HepG2 (cell line): ENCODE results near the gene CNNM2. TPM values are rescaled to one million over a fixed set of nuclear protein-coding genes. Genes with fewer than 3 reads are reported as not detected.

ENCODE experiments used
- CCDC6 ChIP-seq: sonication (generic); formaldehyde crosslinking; IDR thresholded peaks from 2 replicates; pipeline ENCODE4 v1.8.1; 2022; ENCODE audit warnings: mild to moderate bottlenecking, missing genetic modification reagents, moderate library complexity
- FOXK1 ChIP-seq: sonication (generic); formaldehyde crosslinking; IDR thresholded peaks from 2 replicates; pipeline ENCODE4 v1.4.0; 2020; ENCODE audit warnings: low read depth, missing genetic modification reagents, borderline replicate concordance
- HMG20B ChIP-seq: conservative IDR thresholded peaks from 2 replicates; pipeline ENCODE4 v1.6.1; 2016; ENCODE audit warnings: missing genetic modification reagents, missing compliant biosample characterization
- KDM4B ChIP-seq: sonication (generic); formaldehyde crosslinking; IDR thresholded peaks from 2 replicates; pipeline ENCODE4 v1.4.0; 2020; ENCODE audit warnings: missing genetic modification reagents
- MTF1 ChIP-seq: sonication (generic); formaldehyde crosslinking; IDR thresholded peaks from 2 replicates; pipeline ENCODE4 v1.5.0; 2020; ENCODE audit warnings: missing genetic modification reagents
- POLR2AphosphoS5 ChIP-seq: IDR thresholded peaks from 2 replicates; pipeline ENCODE4 v1.6.1; 2012; ENCODE audit warnings: low read depth, low read length
- TEAD2 ChIP-seq: sonication (generic); formaldehyde crosslinking; IDR thresholded peaks from 2 replicates; pipeline ENCODE4 v1.9.0; 2021; ENCODE audit warnings: missing genetic modification reagents
- XBP1 ChIP-seq: sonication (generic); formaldehyde crosslinking; IDR thresholded peaks from 2 replicates; pipeline ENCODE4 v1.5.0; 2020; ENCODE audit warnings: missing genetic modification reagents
- ZBTB38 ChIP-seq: sonication (generic); formaldehyde crosslinking; IDR thresholded peaks from 2 replicates; pipeline ENCODE4 v1.5.1; 2020; ENCODE audit warnings: mild to moderate bottlenecking, missing genetic modification reagents
- ZNF232 ChIP-seq: sonication (generic); formaldehyde crosslinking; IDR thresholded peaks from 2 replicates; pipeline ENCODE4 v1.4.0; 2020; ENCODE audit warnings: missing genetic modification reagents, borderline replicate concordance
- ZNF34 ChIP-seq: sonication (generic); formaldehyde crosslinking; IDR thresholded peaks from 2 replicates; pipeline ENCODE4 v1.4.0; 2020; ENCODE audit warnings: mild to moderate bottlenecking, missing genetic modification reagents, borderline replicate concordance
- polyA plus RNA-seq, 8 experiments: library from polyadenylated mRNA; depleted of rRNA in 3 of 8; stranded (reverse) in 7 of 8; unstranded in 1 of 8; fragments of >200 nt; fragmentation: Illumina TruSeq in 4 of 8; extraction: Trizol in 4 of 8; gene quantifications; 2 replicates each; pipeline versions ENCODE4 v1.2.1 to v1.2.3, GENCODE V29; 2011 to 2016; ENCODE audit warnings: low read depth in 4 of 8, missing spikeins in 1 of 8, mixed read lengths in 1 of 8; ENCODE audit not compliant: insufficient read depth in 1 of 8
- total RNA-seq, 5 experiments: library from RNA; depleted of rRNA; stranded (reverse); fragments of >200 nt; fragmentation: Illumina TruSeq; extraction: Trizol; gene quantifications; 2 replicates each; pipeline ENCODE4 v1.2.3, GENCODE V29; 2016; ENCODE audit warnings: low read depth in 1 of 5
- TF ChIP-seq, protein P1 (sequence below): sonication (generic); formaldehyde crosslinking; IDR thresholded peaks from 2 replicates; pipeline ENCODE4 v1.5.0; 2020; ENCODE audit warnings: mild to moderate bottlenecking, missing genetic modification reagents
- TF ChIP-seq, protein P2 (sequence below): IDR thresholded peaks from 2 replicates; pipeline ENCODE4 v1.6.1; 2016; ENCODE audit warnings: control low read depth
- TF ChIP-seq, protein P3 (sequence below): sonication (generic); formaldehyde crosslinking; IDR thresholded peaks from 2 replicates; pipeline ENCODE4 v1.9.0; 2021; ENCODE audit warnings: missing genetic modification reagents, mild to moderate bottlenecking, borderline replicate concordance
- TF ChIP-seq, protein P4 (sequence below): sonication (generic); formaldehyde crosslinking; IDR thresholded peaks from 2 replicates; pipeline ENCODE4 v1.8.0; 2022; ENCODE audit warnings: missing genetic modification reagents, mild to moderate bottlenecking, moderate library complexity, borderline replicate concordance
- TF ChIP-seq, protein P5 (sequence below): sonication (generic); formaldehyde crosslinking; IDR thresholded peaks from 2 replicates; pipeline ENCODE4 v1.8.0; 2022; ENCODE audit warnings: missing genetic modification reagents, low read depth, mild to moderate bottlenecking, borderline replicate concordance
- TF ChIP-seq, protein P6 (sequence below): sonication (generic); formaldehyde crosslinking; IDR thresholded peaks from 2 replicates; pipeline ENCODE4 v1.4.0; 2020; ENCODE audit warnings: missing genetic modification reagents, borderline replicate concordance

Gene CNNM2
- total and polyA plus RNA-seq, 2 of the 13 experiments (the other 11 are each of a cell fraction or from before 2014, with no cell fraction given), result 7.1 to 9.0 TPM

DNA sequence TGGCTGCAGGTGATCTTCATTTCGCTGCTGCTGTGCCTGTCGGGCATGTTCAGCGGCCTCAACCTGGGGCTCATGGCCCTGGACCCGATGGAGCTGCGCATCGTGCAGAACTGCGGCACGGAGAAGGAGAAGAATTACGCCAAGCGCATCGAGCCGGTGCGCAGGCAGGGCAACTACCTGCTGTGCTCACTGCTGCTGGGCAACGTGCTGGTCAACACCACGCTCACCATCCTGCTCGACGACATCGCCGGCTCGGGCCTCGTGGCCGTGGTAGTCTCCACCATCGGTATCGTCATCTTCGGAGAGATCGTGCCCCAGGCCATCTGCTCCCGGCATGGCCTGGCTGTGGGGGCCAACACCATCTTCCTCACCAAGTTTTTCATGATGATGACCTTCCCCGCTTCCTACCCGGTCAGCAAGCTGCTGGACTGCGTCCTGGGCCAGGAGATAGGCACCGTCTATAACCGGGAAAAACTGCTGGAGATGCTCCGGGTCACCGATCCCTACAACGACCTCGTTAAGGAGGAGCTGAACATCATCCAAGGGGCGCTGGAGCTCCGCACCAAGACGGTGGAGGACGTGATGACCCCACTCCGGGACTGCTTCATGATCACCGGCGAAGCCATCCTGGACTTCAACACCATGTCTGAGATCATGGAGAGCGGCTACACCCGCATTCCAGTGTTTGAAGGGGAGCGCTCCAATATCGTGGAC, 1.3 kb downstream of the CNNM2 start (continued):
- TF ChIP-seq, protein P1, sequence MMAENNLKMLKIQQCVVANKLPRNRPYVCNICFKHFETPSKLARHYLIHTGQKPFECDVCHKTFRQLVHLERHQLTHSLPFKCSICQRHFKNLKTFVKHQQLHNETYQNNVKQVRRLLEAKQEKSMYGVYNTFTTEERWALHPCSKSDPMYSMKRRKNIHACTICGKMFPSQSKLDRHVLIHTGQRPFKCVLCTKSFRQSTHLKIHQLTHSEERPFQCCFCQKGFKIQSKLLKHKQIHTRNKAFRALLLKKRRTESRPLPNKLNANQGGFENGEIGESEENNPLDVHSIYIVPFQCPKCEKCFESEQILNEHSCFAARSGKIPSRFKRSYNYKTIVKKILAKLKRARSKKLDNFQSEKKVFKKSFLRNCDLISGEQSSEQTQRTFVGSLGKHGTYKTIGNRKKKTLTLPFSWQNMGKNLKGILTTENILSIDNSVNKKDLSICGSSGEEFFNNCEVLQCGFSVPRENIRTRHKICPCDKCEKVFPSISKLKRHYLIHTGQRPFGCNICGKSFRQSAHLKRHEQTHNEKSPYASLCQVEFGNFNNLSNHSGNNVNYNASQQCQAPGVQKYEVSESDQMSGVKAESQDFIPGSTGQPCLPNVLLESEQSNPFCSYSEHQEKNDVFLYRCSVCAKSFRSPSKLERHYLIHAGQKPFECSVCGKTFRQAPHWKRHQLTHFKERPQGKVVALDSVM (CRISPR knock-in tag), result 0 out of 2 replicates have a peak, but pooled peaks have one; percentile 9
- peak; percentile 73 for TF ChIP-seq ZBTB38 (CRISPR knock-in tag)
- TF ChIP-seq CCDC6 (CRISPR knock-in tag), result peak; percentile 43; the same call in 1 of the 2 replicates
- no peak for TF ChIP-seq POLR2AphosphoS5
- TF ChIP-seq, protein P2, sequence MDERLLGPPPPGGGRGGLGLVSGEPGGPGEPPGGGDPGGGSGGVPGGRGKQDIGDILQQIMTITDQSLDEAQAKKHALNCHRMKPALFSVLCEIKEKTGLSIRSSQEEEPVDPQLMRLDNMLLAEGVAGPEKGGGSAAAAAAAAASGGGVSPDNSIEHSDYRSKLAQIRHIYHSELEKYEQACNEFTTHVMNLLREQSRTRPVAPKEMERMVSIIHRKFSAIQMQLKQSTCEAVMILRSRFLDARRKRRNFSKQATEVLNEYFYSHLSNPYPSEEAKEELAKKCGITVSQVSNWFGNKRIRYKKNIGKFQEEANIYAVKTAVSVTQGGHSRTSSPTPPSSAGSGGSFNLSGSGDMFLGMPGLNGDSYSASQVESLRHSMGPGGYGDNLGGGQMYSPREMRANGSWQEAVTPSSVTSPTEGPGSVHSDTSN (CRISPR knock-in tag), result no peak
- no peak for TF ChIP-seq HMG20B
- no peak for TF ChIP-seq XBP1 (CRISPR knock-in tag)
- TF ChIP-seq, protein P3, sequence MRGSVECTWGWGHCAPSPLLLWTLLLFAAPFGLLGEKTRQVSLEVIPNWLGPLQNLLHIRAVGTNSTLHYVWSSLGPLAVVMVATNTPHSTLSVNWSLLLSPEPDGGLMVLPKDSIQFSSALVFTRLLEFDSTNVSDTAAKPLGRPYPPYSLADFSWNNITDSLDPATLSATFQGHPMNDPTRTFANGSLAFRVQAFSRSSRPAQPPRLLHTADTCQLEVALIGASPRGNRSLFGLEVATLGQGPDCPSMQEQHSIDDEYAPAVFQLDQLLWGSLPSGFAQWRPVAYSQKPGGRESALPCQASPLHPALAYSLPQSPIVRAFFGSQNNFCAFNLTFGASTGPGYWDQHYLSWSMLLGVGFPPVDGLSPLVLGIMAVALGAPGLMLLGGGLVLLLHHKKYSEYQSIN, result no peak; the same call in 1 of the 2 replicates
- no peak for TF ChIP-seq MTF1 (CRISPR knock-in tag)
- TF ChIP-seq ZNF34 (CRISPR knock-in tag), result no peak
- TF ChIP-seq TEAD2 (CRISPR knock-in tag), result no peak
- no peak for TF ChIP-seq KDM4B
- TF ChIP-seq, protein P4, sequence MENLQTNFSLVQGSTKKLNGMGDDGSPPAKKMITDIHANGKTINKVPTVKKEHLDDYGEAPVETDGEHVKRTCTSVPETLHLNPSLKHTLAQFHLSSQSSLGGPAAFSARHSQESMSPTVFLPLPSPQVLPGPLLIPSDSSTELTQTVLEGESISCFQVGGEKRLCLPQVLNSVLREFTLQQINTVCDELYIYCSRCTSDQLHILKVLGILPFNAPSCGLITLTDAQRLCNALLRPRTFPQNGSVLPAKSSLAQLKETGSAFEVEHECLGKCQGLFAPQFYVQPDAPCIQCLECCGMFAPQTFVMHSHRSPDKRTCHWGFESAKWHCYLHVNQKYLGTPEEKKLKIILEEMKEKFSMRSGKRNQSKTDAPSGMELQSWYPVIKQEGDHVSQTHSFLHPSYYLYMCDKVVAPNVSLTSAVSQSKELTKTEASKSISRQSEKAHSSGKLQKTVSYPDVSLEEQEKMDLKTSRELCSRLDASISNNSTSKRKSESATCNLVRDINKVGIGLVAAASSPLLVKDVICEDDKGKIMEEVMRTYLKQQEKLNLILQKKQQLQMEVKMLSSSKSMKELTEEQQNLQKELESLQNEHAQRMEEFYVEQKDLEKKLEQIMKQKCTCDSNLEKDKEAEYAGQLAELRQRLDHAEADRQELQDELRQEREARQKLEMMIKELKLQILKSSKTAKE (CRISPR knock-in tag), result no peak
- TF ChIP-seq, protein P5, sequence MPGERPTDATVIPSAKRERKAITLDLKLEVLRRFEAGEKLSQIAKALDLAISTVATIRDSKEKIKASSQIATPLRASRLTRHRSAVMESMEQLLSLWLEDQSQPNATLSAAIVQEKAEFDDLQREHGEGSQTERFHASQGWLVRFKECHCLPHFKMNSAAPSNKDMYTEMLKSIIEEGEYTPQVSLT (CRISPR knock-in tag), result no peak
- TF ChIP-seq, protein P6, sequence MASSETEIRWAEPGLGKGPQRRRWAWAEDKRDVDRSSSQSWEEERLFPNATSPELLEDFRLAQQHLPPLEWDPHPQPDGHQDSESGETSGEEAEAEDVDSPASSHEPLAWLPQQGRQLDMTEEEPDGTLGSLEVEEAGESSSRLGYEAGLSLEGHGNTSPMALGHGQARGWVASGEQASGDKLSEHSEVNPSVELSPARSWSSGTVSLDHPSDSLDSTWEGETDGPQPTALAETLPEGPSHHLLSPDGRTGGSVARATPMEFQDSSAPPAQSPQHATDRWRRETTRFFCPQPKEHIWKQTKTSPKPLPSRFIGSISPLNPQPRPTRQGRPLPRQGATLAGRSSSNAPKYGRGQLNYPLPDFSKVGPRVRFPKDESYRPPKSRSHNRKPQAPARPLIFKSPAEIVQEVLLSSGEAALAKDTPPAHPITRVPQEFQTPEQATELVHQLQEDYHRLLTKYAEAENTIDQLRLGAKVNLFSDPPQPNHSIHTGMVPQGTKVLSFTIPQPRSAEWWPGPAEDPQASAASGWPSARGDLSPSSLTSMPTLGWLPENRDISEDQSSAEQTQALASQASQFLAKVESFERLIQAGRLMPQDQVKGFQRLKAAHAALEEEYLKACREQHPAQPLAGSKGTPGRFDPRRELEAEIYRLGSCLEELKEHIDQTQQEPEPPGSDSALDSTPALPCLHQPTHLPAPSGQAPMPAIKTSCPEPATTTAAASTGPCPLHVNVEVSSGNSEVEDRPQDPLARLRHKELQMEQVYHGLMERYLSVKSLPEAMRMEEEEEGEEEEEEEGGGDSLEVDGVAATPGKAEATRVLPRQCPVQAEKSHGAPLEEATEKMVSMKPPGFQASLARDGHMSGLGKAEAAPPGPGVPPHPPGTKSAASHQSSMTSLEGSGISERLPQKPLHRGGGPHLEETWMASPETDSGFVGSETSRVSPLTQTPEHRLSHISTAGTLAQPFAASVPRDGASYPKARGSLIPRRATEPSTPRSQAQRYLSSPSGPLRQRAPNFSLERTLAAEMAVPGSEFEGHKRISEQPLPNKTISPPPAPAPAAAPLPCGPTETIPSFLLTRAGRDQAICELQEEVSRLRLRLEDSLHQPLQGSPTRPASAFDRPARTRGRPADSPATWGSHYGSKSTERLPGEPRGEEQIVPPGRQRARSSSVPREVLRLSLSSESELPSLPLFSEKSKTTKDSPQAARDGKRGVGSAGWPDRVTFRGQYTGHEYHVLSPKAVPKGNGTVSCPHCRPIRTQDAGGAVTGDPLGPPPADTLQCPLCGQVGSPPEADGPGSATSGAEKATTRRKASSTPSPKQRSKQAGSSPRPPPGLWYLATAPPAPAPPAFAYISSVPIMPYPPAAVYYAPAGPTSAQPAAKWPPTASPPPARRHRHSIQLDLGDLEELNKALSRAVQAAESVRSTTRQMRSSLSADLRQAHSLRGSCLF (CRISPR knock-in tag), result no peak
- no peak; the same call in 1 of the 2 replicates for TF ChIP-seq FOXK1 (CRISPR knock-in tag)
- TF ChIP-seq ZNF232 (CRISPR knock-in tag), result peak; percentile 84; the same call in 1 of the 2 replicates
